ENCODE measurements around the gene UNC13B. TPM values are rescaled to one million over a fixed set of nuclear protein-coding genes. Genes with fewer than 3 reads are reported as not detected.

The UNC13B gene
- total and polyA plus RNA-seq, 2 donors (not counting 3 experiments of a cell fraction or from before 2014, with no cell fraction given), result 30.1 to 46.2 TPM

DNA sequence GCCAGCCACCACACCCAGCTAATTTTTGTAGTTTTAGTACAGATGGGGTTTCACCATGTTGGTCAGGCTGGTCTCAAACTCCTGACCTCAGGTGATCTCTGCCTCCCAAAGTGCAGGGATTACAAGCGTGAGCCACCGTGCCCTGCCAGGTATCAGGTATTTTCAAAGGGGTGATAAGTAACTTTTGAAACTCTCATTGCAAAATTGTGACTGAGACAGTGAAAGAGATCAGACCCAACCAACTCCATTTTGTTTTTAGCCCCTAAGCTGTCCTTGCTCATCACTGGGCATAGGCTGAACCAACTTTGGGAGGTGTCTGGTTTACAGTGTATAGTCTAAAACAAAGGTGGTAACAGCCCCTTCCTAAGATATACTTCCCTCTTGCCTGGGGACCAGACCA is 29.3 kb downstream of the UNC13B start:
- dilution Hi-C loops (cut with MboI; ENCODE audit: extremely low pct_ligation_motif_present, low sequenced_read_pairs), result no loop called here

GRCh38 chr9:35193762-35194161 is 32.0 kb downstream of the UNC13B start:
- no peak overlapping the region for H3K27ac ChIP-seq (ENCODE audit: insufficient read depth, low read depth, low read length)
- H3K4me3 ChIP-seq (replicated peaks in 1 of 3; ENCODE audit: insufficient read depth in 1 of 3, low read depth in 1 of 3, low read length in 3 of 3), result no peak overlapping the region
- peaks cover 0 to 2% of the 10 kb centered on the region in 2 experiments for H3K36me3 ChIP-seq (ENCODE audit: control insufficient read depth in 2 of 2, extremely low read depth in 1 of 2, insufficient read depth in 2 of 2, low read length in 2 of 2)
- TF ChIP-seq MAX (IDR thresholded peaks at IDR 0.05; ENCODE audit: insufficient read depth, insufficient read length) (peak; percentile 68), FOS (IDR thresholded peaks at IDR 0.05; ENCODE audit: borderline replicate concordance, insufficient read depth, low read length) (no peak)
- H3K9me3 ChIP-seq (replicated peaks; ENCODE audit: control insufficient read depth, insufficient read depth, low read length), result peaks cover 3% of the 10 kb centered on the region
- dilution Hi-C loops (cut with MboI; ENCODE audit: extremely low pct_ligation_motif_present, low sequenced_read_pairs) (no loop called here), intact Hi-C loops (cut with micrococcal nuclease) (no loop called here)
- no peak overlapping the region for H3K4me2 ChIP-seq (ENCODE audit: insufficient read depth, low read length)
- no TSS peak for BruUV-seq (replicated peaks)
- no peaks in the 10 kb centered on the region for H3K9me1 ChIP-seq (replicated peaks; ENCODE audit: control insufficient read depth, extremely low read depth, insufficient read depth, low read length)
- H2AFZ ChIP-seq (ENCODE audit: low read depth, low read length), result no peak overlapping the region
- CTCF ChIA-PET, result no interaction called here
- H3K4me1 ChIP-seq (ENCODE audit: control insufficient read depth, extremely low read depth, insufficient read depth, low read length), result no peaks in the 10 kb centered on the region
- POLR2A ChIA-PET, result no interaction called here
- no peak for DNase-seq (ENCODE audit: low read depth, low spot score)
- FAIRE-seq, result no peak
- H3K9ac ChIP-seq (replicated peaks; ENCODE audit: extremely low read depth, insufficient read depth, low read length), result no peak overlapping the region
- H3K27me3 ChIP-seq (ENCODE audit: control insufficient read depth in 2 of 2, insufficient read depth in 2 of 2, low read length in 2 of 2), result no peaks in the 10 kb centered on the region
- no peaks in the 10 kb centered on the region for H4K20me1 ChIP-seq (replicated peaks; ENCODE audit: control insufficient read depth, extremely low read depth, insufficient read depth, low read length)
- no peaks in the 10 kb centered on the region for H3K79me2 ChIP-seq (ENCODE audit: control insufficient read depth, insufficient read depth, low read length)

More for the DNA sequence above, 29.3 kb downstream of the UNC13B start:
- H3K9me1 ChIP-seq (replicated peaks; ENCODE audit: control insufficient read depth, extremely low read depth, insufficient read depth, low read length), result no peaks in the 10 kb centered on the region
- ChIA-PET POLR2A (no interaction called here), CTCF (no interaction called here)
- DNase-seq (ENCODE audit: low read depth, low spot score) (no peak), FAIRE-seq (no peak)
- no peaks in the 10 kb centered on the region for H4K20me1 ChIP-seq (replicated peaks; ENCODE audit: control insufficient read depth, extremely low read depth, insufficient read depth, low read length)
- peaks cover 3% of the 10 kb centered on the region for H3K9me3 ChIP-seq (replicated peaks; ENCODE audit: control insufficient read depth, insufficient read depth, low read length)
- no peak for TF ChIP-seq FOS (IDR thresholded peaks at IDR 0.05; ENCODE audit: borderline replicate concordance, insufficient read depth, low read length)
- no peak overlapping the region for H3K4me2 ChIP-seq (ENCODE audit: insufficient read depth, low read length)
- intact Hi-C loops (cut with micrococcal nuclease), result no loop called here
- BruUV-seq (replicated peaks), result no TSS peak
- H2AFZ ChIP-seq (ENCODE audit: low read depth, low read length), result no peak overlapping the region
- no peaks in the 10 kb centered on the region for H3K27me3 ChIP-seq (ENCODE audit: control insufficient read depth in 2 of 2, insufficient read depth in 2 of 2, low read length in 2 of 2)
- H3K4me3 ChIP-seq (replicated peaks in 1 of 3; ENCODE audit: insufficient read depth in 1 of 3, low read depth in 1 of 3, low read length in 3 of 3), result no peak overlapping the region
- no peaks in the 10 kb centered on the region for H3K4me1 ChIP-seq (ENCODE audit: control insufficient read depth, extremely low read depth, insufficient read depth, low read length)
- no peak overlapping the region for H3K27ac ChIP-seq (ENCODE audit: insufficient read depth, low read depth, low read length)
- H3K79me2 ChIP-seq (ENCODE audit: control insufficient read depth, insufficient read depth, low read length), result no peaks in the 10 kb centered on the region
- peaks cover 0 to 2% of the 10 kb centered on the region in 2 experiments for H3K36me3 ChIP-seq (ENCODE audit: control insufficient read depth in 2 of 2, extremely low read depth in 1 of 2, insufficient read depth in 2 of 2, low read length in 2 of 2)
- H3K9ac ChIP-seq (replicated peaks; ENCODE audit: extremely low read depth, insufficient read depth, low read length), result no peak overlapping the region

Data from endothelial cell of umbilical vein (primary cell).